ENCODE measurements around the gene TIGD7. TPM values are rescaled to one million over a fixed set of nuclear protein-coding genes. Genes with fewer than 3 reads are reported as not detected.

The TIGD7 gene, protein sequence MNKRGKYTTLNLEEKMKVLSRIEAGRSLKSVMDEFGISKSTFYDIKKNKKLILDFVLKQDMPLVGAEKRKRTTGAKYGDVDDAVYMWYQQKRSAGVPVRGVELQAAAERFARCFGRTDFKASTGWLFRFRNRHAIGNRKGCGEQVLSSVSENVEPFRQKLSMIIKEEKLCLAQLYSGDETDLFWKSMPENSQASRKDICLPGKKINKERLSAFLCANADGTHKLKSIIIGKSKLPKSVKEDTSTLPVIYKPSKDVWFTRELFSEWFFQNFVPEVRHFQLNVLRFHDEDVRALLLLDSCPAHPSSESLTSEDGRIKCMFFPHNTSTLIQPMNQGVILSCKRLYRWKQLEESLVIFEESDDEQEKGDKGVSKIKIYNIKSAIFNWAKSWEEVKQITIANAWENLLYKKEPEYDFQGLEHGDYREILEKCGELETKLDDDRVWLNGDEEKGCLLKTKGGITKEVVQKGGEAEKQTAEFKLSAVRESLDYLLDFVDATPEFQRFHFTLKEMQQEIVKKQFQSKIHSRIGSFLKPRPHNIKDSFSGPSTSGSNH
- 1 to 10 TPM; 2.0 to 3.8 TPM for total RNA-seq

GRCh38 chr16:3305109-3306068 is at the start of gene TIGD7, which contains the start of gene ZNF75A:
TIGD7 (minus strand) TSS chr16:3305430; CDS start chr16:3300614, 4,816 bp downstream.
ZNF75A (plus strand) TSS chr16:3305497; CDS start chr16:3308429, 2,932 bp downstream.

DNA sequence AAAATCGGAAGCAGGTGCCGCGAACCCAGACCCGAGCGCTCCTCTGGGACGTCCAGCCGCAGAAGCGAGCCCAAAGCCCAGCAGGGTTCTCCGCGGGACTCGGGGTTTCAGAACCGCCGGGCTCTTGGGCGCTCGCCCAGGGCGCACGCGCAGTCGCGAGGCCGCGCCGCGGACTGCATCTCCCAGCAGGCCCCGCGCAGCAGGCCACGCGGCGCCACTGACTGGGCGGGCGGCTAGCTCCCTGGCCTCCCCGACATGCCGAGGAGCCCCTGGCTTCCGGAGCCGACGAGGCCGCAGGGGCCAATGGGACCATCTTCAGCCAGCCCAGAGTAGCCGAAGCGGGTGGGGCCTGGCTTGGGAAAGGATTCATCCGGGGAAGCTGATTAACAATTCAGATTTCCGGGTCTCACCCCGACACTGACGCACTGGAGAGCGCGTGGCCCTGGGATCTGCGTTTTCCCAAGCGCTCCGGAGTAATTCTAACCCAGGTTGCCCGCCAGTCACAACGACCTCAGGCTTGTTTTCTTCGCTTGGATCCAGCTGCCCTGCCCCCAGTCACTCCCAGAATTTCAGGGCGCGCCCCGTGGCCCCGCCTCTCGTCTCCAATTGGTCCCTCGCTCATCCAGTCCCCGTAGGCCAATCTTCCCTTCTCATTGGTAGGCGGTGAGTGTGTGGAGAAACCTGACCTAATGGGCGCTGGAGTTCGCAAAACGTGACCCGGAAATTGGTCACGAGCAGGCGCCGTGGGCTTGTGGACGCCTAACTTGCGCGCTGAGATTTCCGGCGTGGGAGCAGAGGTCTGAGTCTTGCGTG is 22.3 kb downstream of the TIGD7 start, which contains the start of gene ZNF263:
Gene ZNF263 (plus strand): TSS at position 762 of the 813 bp plus-strand sequence. CDS start 328 bp downstream, outside the sequence.

DNA sequence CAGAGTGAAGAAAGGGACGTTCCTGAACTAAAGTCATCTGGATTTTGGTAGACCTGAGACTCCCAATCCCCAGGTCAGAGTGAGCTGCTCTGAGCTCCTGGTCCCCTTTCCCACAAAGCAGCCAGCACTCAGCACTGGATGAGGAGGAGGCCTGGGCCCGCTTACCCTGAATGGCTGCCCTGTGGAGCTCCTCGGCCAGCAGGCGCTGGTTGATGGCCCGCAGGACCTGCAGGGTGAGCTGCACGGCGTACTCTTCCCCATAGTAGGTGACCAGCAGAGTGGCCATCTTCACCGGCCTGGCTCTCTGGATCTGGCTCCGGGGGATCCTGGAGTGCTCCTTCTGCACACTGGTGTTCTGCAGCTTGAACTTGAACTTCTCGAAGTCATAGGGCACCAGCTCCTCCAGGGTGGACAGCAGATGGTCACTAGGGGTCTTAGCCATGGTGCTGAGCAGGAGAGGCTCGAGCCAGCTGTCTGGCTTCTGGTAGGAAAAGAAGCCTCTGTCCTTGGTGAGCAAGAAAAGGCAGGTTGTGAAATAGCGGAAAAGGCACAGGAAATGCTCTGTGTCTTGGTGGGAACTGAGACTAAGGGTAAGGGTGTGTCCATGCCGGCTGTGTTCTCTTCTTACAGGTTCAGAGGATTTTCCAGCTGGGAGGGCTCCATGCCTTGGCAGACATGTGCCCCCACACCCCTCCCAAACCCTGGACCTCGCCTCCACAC is 48.9 kb downstream of the TIGD7 start, which contains the start of gene MEFV:
Gene MEFV (minus strand): TSS at position 488 of the 720 bp plus-strand sequence. CDS start 46 bp downstream, at position 442.

Other genes starting within 250 kb of the TIGD7 start
- 1 to 10 TPM in 1 of 2 donors, not detected in 1; 6.2 TPM for gene IL32, start 239.8 kb downstream of the TIGD7 start, total RNA-seq
- gene ZSCAN10, start 206.1 kb downstream of the TIGD7 start, total RNA-seq: not detected
- 10 to 100 TPM; 17.6 to 18.2 TPM for gene ZNF205, start 192.8 kb downstream of the TIGD7 start, total RNA-seq
- 1 to 10 TPM; 7.0 to 7.9 TPM for gene ZNF213, start 170.4 kb downstream of the TIGD7 start, total RNA-seq
- not detected for gene OR1F1, start 117.2 kb downstream of the TIGD7 start, total RNA-seq
- 10 to 100 TPM in 1 of 2 donors, 1 to 10 TPM in 1; 9.3 to 12.3 TPM for gene ZNF200, start 70.3 kb downstream of the TIGD7 start, total RNA-seq
- gene MEFV, start 48.8 kb downstream of the TIGD7 start, total RNA-seq: under 1 TPM; 0.33 to 0.34 TPM
- 10 to 100 TPM; 33.3 to 41.6 TPM for gene ZNF263, start 21.9 kb downstream of the TIGD7 start, total RNA-seq
- gene ZNF75A, start 67 bp upstream of the TIGD7 start, total RNA-seq: 10 to 100 TPM; 22.4 to 23.3 TPM
- gene OR2C1, start 50.5 kb upstream of the TIGD7 start, total RNA-seq: not detected
- gene ZSCAN32, start 95.6 kb upstream of the TIGD7 start, total RNA-seq: 10 to 100 TPM; 10.3 to 12.0 TPM
- 10 to 100 TPM; 11.3 to 14.8 TPM for gene ZNF174, start 95.8 kb upstream of the TIGD7 start, total RNA-seq
- 1 to 10 TPM; 2.1 to 2.7 TPM for gene ZNF597, start 138.1 kb upstream of the TIGD7 start, total RNA-seq
- gene NAA60, start 138.2 kb upstream of the TIGD7 start, total RNA-seq: 10 to 100 TPM; 18.9 to 23.0 TPM
- gene C16orf90, start 190.1 kb upstream of the TIGD7 start, total RNA-seq: not detected
- 10 to 100 TPM; 12.7 to 13.4 TPM for gene CLUAP1, start 195.6 kb upstream of the TIGD7 start, total RNA-seq

Data from melanocyte of skin (primary cell).